Putamen (tissue), 1 donor: ENCODE results near the gene SPRR2G.
"Not testable (repeated sequence)": the region's sequence is repeated elsewhere in the genome, so short reads cannot be mapped to it uniquely, and the experiment has no call there.

ENCODE experiments used
- DNase-seq: peaks from one replicate; pipeline ENCODE4 v3.0.0-alpha.2; 2016; ENCODE audit warnings: low spot score

SPRR2G gene

DNA sequence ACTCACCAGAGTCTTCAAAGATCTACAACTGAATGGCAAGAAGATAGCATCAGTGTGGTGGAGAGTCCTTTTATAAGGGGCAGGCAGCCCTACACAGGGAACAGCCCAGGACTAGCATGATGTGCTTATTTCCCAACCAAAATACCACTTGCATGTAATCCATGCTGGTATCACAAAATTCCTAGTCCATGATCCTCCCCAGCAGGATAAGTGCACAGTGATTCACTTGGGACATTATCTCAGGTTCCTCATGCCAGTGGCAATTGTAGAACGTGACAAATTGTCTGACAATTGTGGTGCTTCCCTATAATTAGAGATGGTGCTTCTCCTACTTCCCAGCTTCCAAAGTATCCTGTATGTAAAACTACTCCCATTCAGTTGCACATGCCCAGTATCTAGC is at the start of gene SPRR2G:
Gene SPRR2G, minus strand, starts transcription at position 45 of the 400 bp plus-strand sequence. CDS start 780 bp downstream, outside the sequence.
- DNase-seq = no peak

DNA sequence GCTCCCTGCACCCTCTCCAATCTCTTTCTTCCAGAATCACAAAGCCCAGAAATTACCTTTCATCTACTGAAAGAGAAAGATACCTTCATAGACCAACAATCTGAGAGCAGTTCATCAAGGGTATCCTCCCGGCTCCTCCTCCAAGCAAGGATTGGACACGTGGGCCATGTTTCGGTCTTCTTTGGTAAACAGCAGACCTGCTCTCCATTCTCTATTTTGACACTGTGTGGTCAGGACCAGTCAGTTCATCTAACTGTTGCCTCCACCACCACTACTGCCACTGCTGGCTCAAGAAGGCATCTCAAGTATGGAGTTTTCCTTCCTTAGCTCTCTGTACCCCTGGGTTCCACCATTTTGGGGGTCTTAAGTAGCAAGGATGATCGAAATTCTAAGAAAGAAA is 44.5 kb upstream of the SPRR2G start:
- no peak for DNase-seq

GRCh38 chr1:153194331-153195050 is 43.8 kb upstream of the SPRR2G start:
- DNase-seq = peak; percentile 16

GRCh38 chr1:153192697-153193096 is 42.0 kb upstream of the SPRR2G start:
- no peak for DNase-seq

- no peak for DNase-seq
These were observed 39.7 kb upstream of the SPRR2G start for GRCh38 chr1:153190373-153190772.

DNA sequence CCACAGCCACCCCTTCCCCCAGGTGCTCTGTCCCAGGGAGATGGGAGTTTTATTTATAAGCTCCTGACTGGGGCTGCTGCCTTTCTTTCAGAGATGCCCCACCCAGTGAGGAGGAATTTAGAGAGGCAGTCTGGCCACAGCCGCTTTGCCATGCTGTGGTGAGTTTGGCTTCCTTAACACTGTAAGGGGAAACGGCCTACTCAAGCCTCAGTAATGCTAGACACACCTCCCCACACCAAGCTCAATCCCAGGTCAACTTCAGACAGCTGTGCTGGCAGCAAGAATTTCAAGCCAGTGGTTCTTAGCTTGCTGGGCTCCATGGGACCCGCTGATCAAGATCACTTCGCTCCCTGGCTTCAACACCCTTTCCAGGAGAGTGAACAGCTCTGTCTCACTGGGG is 37.6 kb upstream of the SPRR2G start:
- not testable (repeated sequence) for DNase-seq

DNA sequence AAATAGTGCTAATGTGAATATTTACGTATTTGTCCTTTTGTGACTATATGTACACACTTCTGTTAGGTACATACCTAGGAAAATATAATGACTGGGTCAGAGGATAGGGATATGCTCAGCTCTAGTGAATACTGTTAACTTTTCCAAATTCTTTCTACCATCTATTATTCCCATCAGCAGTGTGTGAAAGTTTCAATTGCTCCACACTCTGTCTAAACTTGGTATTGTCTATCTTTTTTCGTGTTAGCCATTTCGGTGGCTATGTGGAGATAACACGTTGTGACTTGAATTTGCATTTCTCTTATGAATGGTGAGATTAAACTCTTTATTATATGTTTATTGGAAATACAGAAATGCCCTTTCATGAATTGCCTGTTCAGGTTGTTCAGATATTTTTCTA is 29.9 kb upstream of the SPRR2G start:
- no peak for DNase-seq

GRCh38 chr1:153178922-153179321 is 28.2 kb upstream of the SPRR2G start:
- DNase-seq = no peak

- DNase-seq = no peak
These were observed 23.9 kb upstream of the SPRR2G start for GRCh38 chr1:153174624-153175023.

GRCh38 chr1:153168686-153169085 is 18.0 kb upstream of the SPRR2G start:
- DNase-seq = no peak

- no peak for DNase-seq
These were observed 4.9 kb upstream of the SPRR2G start for GRCh38 chr1:153155541-153155940.

DNA sequence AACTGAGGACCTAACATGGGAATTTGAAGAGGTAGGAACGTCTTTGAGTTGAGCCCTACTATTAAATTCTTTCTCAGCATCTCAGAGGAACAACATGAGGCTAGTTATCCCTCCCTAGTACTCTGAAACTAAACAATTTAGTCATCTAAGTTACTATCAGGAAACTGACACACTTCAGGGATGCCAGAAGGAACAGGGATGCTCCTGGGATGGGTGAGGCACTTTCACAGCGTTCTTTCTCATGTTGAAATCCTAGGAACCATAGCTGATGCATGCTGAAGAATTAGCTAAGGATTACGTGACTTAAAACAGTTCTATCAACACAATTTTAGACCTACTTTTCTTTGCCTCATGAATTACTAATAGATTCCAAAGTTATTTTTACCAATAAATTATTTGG is 1.8 kb upstream of the SPRR2G start:
- DNase-seq = no peak

- DNase-seq = no peak
These were observed 9.3 kb downstream of the SPRR2G start for GRCh38 chr1:153141377-153141776.

GRCh38 chr1:153140484-153140883 is 10.2 kb downstream of the SPRR2G start:
- DNase-seq = no peak

DNA sequence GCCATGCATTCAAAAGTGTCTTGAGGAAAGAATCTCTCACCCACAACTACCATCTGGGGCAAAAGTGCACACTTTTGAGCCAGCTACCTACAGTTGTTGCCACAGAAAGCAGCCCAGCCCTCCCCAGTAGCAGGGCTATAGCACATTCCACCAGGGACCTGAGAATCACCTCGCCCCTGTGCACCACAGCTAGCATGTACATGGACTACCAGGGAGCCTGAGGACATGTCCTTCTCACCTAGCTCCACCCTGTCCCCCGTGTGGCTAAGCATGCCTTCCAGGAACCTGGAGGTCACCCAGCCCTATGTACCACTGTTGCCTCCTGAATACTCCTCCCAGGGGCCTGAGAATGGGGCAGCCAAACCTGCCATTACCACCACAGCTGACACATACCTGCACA is 16.9 kb downstream of the SPRR2G start:
- DNase-seq = no peak

DNA sequence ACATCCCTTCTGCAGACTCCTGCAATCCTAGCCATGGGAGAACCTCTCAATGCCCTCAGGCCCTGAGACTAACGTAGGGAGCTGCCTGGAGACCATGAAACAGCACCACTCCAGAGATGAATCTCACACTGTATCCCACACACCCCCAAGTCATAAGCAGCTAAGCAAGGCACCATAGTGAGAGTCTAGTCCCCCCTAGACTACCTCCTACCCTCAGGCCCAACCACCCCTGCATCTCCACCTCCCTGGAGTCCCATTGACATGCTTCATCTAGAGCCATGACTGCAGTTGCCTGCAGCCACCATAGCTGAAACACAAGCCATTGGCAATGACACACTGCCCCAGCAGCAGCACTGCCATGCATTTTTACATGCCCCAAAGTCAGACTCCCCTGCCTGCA is 17.4 kb downstream of the SPRR2G start:
- no peak for DNase-seq

GRCh38 chr1:153128688-153129087 is 22.0 kb downstream of the SPRR2G start:
- DNase-seq = not testable (repeated sequence)

DNA sequence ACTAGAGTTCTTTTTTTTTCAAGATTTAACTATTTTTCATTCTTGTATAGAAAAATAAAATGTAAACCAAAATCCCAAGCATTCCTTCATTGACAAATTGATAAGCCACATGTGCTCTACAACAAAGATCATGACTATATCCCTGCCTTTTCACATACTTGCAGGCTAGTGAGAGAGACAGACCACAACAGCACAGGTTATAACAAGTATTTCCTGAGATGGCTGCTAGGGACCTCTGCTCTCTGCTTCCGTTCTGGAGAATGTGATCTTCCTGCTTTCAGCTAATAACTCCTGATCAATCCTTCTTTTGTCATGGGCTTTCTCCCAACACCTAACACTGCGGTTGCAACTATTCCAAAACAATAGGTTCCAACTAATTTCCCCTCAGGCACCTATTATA is 23.4 kb downstream of the SPRR2G start:
- DNase-seq = no peak

GRCh38 chr1:153125536-153125935 is 25.2 kb downstream of the SPRR2G start:
- no peak for DNase-seq

GRCh38 chr1:153123793-153124192 is 26.9 kb downstream of the SPRR2G start:
- DNase-seq = not testable (repeated sequence)

DNA sequence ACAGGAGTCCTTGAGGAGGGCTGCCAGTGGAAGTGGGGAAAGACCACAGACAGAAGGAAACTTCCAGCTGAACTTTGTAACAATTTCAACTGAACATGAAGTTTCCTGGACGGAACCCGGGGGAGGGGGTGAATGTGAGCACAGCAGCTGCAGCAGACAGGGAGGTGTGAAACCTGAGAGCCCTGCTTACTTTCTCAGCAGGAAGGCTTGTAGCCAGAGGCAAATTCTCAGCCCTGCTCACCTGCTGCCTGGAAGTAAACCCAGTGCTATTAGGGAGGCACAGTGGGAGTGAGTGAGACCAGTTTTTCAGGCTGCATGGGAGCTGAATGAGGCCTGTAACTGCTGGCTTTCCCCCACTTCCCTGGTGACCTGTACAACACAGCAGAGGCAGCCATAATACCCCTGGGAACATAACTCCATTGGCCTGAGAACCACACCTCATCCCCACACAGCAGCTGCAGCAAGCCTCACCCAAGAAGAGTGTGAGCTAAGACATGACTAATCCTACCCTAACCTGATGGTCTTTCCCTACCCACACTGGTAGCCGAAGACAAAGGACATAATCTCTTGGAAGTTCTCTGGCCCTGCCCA is 27.8 kb downstream of the SPRR2G start:
- no peak for DNase-seq

DNA sequence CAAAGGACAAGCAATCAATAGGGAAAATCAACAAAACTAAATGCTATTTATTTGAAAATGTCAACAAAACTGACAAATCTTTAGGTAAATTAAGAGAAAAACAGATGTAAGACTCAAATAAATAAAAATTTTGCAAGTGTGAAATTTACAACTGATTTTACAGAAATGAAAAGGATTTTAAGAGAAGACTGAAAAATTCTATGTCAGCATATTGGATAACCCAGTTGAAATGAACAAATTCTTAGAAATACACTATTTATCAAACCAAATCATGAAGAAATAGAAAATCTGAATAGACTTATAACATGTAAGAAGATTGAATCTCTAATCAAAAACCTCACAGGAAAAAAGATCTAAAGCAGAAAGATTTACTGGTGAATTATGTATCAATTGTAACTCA is 29.7 kb downstream of the SPRR2G start:
- no peak for DNase-seq

GRCh38 chr1:153119491-153119971 is 31.2 kb downstream of the SPRR2G start:
- DNase-seq = no peak

GRCh38 chr1:153115264-153115663 is 35.4 kb downstream of the SPRR2G start:
- not testable (repeated sequence) for DNase-seq
